Peyer's patch (tissue), 4 donors: ENCODE results near the gene NOS1.

Source experiments
- CTCF ChIP-seq, 6 experiments: fragments of 450-650 bp in 4 of 6; fragments of 200-600 bp in 2 of 6; sonication (generic) in 1 of 6; IDR thresholded peaks; one replicate each; pipeline ENCODE4 v1.5.1; 2017 to 2019; ENCODE audit warnings: antibody characterized with exemption in 6 of 6, mild to moderate bottlenecking in 3 of 6, moderate library complexity in 1 of 6
- POLR2A ChIP-seq, 2 donors: fragments of 450-650 bp; IDR thresholded peaks; one replicate each; pipeline ENCODE4 v1.5.1; 2017; ENCODE audit warnings: antibody characterized with exemption in 2 of 2, mild to moderate bottlenecking in 2 of 2, moderate library complexity in 2 of 2

- TF ChIP-seq CTCF (IDR thresholded peaks at IDR 0.05) = no peak
- no peak for TF ChIP-seq POLR2A (IDR thresholded peaks at IDR 0.05)
Observed at GRCh38 chr12:117347588-117347987, 13.8 kb downstream of the NOS1 start.
